ENCODE data around the gene TAF1L.
"Not testable (repeated sequence)": the region's sequence is repeated elsewhere in the genome, so short reads cannot be mapped to it uniquely, and the experiment has no call there.

TAF1L gene

DNA sequence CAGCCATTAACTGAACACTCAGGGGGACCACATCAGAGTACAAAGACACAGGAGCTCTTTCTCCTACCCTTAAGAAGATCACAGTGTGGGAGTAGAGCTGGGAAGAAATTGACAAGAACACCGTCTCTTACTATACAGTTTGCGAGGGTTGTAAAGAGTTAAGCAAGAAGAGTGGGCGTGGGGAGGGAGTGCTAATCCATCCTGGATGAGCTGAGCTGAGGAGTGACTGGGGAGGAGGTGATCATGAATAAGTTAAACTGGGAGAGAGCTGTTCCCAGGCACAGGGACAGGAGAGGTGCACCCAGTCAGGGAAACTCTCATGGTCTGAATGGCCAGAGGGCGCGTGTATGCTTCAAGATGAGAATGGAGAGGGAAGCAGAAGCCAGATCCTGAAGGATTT, 17.2 kb downstream of the TAF1L start:
- H3K9me3 Mint-ChIP-seq = no peaks in the 10 kb centered on the region
- no peaks in the 10 kb centered on the region for H3K4me1 Mint-ChIP-seq (ENCODE audit: low read depth in 2 of 2)
- no peak overlapping the region for H3K27ac Mint-ChIP-seq
- no peak overlapping the region for H3K4me3 Mint-ChIP-seq
- peaks cover 27 to 41% of the 10 kb centered on the region in 2 donors for H3K27me3 Mint-ChIP-seq
- no peak for ATAC-seq (replicated peaks)
- DNase-seq = no peak
- H3K36me3 Mint-ChIP-seq (ENCODE audit: insufficient read depth) = no peaks in the 10 kb centered on the region

DNA sequence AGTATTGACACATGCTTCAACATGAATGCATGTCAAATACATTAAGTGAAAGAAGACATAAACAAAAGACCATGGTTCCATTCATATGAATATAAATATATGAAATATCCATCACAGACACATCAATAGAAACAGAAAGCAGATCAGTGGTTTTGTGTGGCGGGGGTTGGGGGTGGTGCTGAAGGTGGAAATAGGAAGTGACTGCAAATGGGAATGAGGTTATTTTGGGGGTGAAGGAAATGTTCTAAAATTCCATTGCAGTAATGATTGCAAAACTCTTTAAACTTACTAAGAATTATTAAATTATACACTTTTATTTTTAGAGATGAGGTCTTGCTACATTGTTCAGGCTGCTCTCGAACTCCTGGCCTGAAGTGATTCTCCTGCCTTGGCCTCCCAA, 28.7 kb downstream of the TAF1L start:
- H3K4me1 Mint-ChIP-seq (ENCODE audit: low read depth in 2 of 2) = no peaks in the 10 kb centered on the region
- no peaks in the 10 kb centered on the region for H3K9me3 Mint-ChIP-seq
- no peak for DNase-seq
- no peak overlapping the region for H3K4me3 Mint-ChIP-seq
- peaks cover 3 to 9% of the 10 kb centered on the region in 2 donors for H3K27me3 Mint-ChIP-seq
- no peak for ATAC-seq (replicated peaks)
- H3K27ac Mint-ChIP-seq = no peak overlapping the region
- H3K36me3 Mint-ChIP-seq (ENCODE audit: insufficient read depth) = no peaks in the 10 kb centered on the region

DNA sequence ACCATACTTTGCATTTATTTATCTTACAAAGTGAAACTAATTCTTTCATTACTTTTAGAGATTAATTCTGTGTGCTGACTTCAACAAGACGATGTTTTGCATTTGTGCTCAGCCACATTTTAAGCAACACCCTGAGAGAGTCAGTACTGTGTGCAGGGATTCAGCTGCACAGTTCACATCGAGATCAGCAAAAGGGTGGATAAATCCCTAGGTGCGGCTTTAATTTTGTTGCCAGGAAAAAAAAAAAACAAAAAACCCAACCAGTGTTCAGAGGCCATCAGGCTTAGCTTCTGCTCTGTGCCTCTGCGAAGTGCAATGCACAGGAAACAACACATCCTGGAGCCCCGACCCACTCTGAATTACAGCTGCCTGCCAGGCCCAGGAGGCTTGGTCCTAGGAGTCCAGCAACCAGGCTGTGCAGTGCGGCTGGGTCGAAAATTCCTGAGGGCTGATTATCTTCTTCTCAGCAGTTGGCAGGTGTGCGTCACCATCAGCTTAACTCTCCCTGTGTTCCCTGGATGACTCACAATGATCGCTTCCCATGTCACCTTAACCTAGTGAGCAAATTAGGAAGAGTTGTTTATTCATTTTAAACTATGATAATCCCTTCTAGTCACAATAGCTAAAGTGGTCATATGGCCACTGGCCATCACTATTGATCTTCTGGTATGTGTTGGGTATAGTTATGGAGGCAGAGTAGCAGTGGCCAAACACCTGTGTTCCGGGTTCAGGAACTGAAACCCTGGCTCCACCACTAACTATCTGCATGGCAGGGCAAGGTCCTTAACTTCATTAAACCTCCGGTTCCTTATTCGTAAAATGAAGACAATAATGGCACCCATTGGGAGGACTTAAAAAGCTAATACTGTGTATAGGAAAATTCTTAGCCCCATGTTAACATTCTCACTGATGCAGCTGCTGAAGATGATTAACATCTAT, 31.3 kb downstream of the TAF1L start:
- DNase-seq (no peak), ATAC-seq (replicated peaks) (no peak)
- Mint-ChIP-seq H3K4me1 (ENCODE audit: low read depth in 2 of 2) (no peaks in the 10 kb centered on the region), H3K9me3 (no peaks in the 10 kb centered on the region), H3K4me3 (no peak overlapping the region), H3K27ac (no peak overlapping the region), H3K36me3 (ENCODE audit: insufficient read depth) (no peaks in the 10 kb centered on the region), H3K27me3 (peaks cover 17 to 18% of the 10 kb centered on the region in 2 donors)

DNA sequence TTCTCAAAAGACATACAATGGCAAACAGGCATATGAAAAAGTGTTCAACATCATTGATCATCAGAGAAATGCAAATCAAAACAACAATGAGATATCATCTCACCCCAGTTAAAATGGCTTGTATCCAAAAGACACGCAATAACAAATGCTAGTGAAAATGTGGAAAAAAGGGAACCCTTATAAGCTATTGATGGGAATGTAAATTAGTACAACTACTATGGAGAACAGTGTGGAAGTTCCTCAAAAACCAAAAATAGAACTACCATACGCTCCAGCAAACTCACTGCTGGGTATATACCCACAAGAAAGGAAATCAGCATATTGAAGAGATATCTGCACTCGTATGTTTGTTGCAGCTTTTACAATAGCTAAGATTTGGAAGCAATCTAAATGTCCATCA, 36.4 kb downstream of the TAF1L start:
- not testable (repeated sequence) for H3K27ac Mint-ChIP-seq; H3K4me1 Mint-ChIP-seq (ENCODE audit: low read depth in 2 of 2); H3K4me3 Mint-ChIP-seq; H3K36me3 Mint-ChIP-seq (ENCODE audit: insufficient read depth); DNase-seq; ATAC-seq (replicated peaks); H3K9me3 Mint-ChIP-seq
- peaks cover 19 to 31% of the 10 kb centered on the region in 2 donors for H3K27me3 Mint-ChIP-seq

DNA sequence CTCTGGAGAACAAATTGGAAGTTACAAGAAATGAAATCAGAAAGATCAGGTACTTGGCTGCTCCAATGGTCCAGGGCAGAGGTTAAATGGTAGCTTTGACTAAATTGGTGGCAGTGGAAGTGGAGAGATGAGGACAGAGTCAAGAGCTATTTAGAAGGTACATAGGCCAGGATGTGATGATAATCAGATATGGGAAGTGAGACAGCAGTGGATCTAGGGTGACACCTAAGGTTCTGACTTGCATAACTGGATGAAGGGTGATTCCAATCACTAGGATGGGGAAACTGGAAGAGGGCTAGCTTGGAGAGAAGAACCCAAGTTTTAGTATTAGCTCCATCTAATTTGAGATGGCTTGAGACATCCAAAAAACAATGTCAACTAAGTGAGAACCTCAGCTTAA, 38.5 kb downstream of the TAF1L start:
- no peak overlapping the region for H3K4me3 Mint-ChIP-seq
- H3K27ac Mint-ChIP-seq = no peak overlapping the region
- peaks cover 26 to 32% of the 10 kb centered on the region in 2 donors for H3K27me3 Mint-ChIP-seq
- no peaks in the 10 kb centered on the region for H3K36me3 Mint-ChIP-seq (ENCODE audit: insufficient read depth)
- H3K4me1 Mint-ChIP-seq (ENCODE audit: low read depth in 2 of 2) = no peaks in the 10 kb centered on the region
- no peak for DNase-seq
- H3K9me3 Mint-ChIP-seq = no peaks in the 10 kb centered on the region
- ATAC-seq (replicated peaks) = no peak

DNA sequence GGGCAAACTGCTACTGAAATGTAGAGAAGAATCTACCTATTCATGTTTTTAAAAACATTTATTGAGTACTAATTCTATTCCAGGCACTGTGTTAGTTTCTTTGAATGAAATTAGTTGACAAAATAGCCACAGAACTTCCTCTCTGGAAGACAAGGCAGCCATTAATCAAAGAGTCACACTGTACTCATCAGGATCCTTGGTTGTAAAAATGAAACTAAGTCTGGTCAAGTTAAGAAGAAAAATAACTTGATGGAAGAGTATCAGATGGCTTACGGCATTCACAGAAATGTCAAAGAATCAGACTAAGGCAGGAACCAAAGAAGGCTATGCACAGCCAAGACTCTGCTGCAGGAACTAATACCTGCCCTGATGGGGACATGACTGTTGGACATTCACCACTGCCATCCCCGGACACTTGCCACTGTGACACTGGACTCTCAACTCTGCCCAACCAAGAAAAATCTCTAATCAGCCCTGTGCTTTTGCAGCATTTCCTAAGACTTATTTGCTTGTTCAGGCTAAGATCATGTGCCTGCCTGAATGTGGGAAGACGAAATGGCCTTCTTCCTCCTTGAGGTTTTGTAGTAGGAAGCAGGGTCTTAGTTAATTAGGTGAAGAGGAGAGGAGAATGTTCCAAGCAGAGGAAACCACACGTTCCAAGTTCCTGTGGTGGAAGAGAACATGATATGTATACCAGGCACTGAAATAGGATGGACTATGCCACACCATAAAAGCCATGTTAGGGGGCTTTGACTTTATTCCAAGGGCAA, 39.2 kb downstream of the TAF1L start:
- Mint-ChIP-seq H3K36me3 (ENCODE audit: insufficient read depth) (no peaks in the 10 kb centered on the region), H3K27ac (no peak overlapping the region), H3K4me1 (ENCODE audit: low read depth in 2 of 2) (no peaks in the 10 kb centered on the region), H3K4me3 (no peak overlapping the region), H3K9me3 (no peaks in the 10 kb centered on the region), H3K27me3 (peaks cover 27 to 33% of the 10 kb centered on the region in 2 donors)
- DNase-seq (no peak), ATAC-seq (replicated peaks) (no peak)

DNA sequence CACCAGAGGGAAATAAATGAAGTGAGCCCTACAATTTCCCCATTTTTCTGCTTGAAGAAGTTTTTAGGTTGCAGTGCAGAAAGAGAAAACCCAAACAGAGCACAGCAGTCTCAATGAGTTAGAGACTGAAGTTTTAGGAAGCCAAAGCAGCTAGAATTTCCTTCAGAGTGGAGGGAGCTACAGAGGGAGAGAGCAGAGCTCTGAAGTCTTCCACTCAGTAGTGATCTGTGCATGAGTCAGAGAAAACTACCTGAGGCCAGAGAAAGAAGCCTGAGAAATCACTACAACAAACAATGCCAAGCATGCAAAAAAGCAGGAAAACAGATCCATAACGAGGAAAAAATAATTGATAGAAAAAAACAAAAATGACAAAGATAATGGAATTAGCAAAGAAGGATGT, 44.6 kb downstream of the TAF1L start:
- ATAC-seq (replicated peaks) = no peak
- peaks cover 32 to 47% of the 10 kb centered on the region in 2 donors for H3K27me3 Mint-ChIP-seq
- H3K36me3 Mint-ChIP-seq (ENCODE audit: insufficient read depth) = no peaks in the 10 kb centered on the region

DNA sequence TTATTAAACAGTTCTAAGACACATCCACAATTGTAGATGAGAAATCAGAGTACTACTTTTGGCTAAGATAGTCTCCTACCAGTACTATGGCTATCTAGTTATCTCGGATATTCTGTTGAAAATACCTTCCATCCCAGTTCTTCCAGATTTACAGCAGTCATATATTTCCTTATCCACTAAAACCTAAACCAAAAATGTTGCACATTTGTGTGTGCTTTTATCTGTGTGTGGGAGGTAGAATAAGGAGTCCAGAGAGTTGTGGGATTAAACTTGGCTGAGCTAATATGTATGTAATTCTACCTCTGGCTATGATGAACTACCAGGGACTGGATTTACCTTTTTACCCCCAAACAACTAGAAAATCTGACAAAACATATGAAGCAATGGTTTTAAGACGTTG, 45.0 kb downstream of the TAF1L start:
- Mint-ChIP-seq H3K27ac (no peak overlapping the region), H3K4me1 (ENCODE audit: low read depth in 2 of 2) (no peaks in the 10 kb centered on the region), H3K36me3 (ENCODE audit: insufficient read depth) (no peaks in the 10 kb centered on the region), H3K4me3 (no peak overlapping the region), H3K27me3 (peaks cover 32 to 52% of the 10 kb centered on the region in 2 donors), H3K9me3 (no peaks in the 10 kb centered on the region)
- ATAC-seq (replicated peaks) (no peak), DNase-seq (no peak)

More for the DNA sequence above, 44.6 kb downstream of the TAF1L start:
- H3K4me3 Mint-ChIP-seq = no peak overlapping the region
- no peaks in the 10 kb centered on the region for H3K9me3 Mint-ChIP-seq
- no peak overlapping the region for H3K27ac Mint-ChIP-seq
- DNase-seq = no peak
- no peaks in the 10 kb centered on the region for H3K4me1 Mint-ChIP-seq (ENCODE audit: low read depth in 2 of 2)

DNA sequence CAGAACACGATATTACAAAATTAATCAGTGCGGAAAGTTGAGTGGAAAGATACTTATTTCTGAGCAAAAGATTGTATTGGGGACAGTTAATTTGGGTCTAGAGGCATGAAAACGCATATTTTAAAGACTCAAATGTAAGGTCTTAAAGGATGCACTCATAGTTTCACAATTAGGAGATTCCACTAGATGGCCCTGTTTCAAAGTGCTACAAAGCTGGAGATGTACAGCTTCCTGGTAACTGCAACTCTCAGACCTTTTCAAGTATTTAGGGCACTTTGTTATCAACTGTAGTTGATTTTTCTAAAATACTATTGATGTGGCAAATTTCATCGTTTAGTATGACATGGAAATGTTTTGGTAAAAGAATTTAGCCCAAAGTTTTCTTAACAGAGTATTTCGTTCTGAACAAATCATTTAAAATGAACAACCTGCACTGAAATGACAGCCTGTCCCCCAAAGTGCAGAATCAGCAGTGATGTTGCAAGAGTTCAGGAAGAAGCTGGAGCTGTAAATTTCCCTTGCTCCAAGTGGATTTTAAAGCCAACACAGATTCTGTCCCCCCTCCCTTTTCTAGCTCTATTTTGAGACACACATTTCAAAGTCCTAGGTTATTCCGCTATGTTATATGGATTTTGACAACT, 46.3 kb downstream of the TAF1L start:
- no peak for DNase-seq
- H3K4me3 Mint-ChIP-seq = no peak overlapping the region
- no peak overlapping the region for H3K27ac Mint-ChIP-seq
- H3K27me3 Mint-ChIP-seq = peaks cover 38 to 64% of the 10 kb centered on the region in 2 donors
- H3K9me3 Mint-ChIP-seq = no peaks in the 10 kb centered on the region
- ATAC-seq (replicated peaks) = peak; percentile 62
- H3K36me3 Mint-ChIP-seq (ENCODE audit: insufficient read depth) = no peaks in the 10 kb centered on the region
- H3K4me1 Mint-ChIP-seq (ENCODE audit: low read depth in 2 of 2) = no peaks in the 10 kb centered on the region

DNA sequence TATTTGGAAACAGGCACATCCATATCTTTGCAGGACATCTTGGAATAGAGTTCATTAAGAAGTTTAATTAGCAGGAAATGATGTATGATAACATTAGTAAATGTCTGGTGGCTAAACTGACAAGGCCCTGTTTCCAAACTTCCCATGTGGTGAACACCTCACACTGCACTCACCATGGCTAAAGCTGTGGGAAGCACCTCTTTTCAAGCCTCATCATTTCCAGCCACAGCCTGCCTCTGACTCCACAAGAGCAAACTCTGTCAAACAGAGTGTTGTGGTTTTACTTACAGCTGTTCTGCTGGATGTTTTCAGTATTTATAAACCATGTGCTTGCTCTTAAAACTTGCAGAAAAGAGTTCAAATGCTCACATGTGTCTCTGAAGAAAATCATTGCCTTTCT, 47.6 kb downstream of the TAF1L start:
- DNase-seq (no peak), ATAC-seq (replicated peaks) (peak; percentile 27)
- peaks cover 38 to 64% of the 10 kb centered on the region in 2 donors for H3K27me3 Mint-ChIP-seq

DNA sequence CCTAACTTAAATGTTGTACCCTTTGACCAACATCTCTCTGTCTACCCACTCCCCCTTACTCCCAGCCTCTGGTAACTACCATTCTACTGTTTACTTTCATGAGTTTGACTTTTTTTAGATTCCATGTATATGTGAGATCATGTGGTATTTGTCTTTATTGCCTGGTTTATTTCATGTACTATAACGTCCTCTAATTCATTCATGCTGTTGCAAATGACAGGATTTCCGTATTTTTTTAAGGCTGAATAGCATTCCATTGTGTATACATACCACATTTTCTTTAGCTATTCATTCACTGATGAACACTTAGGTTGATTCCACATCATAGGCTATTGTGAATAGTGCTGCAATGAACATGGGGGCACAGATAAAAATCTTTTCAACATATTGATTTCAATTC, 50.7 kb downstream of the TAF1L start:
- Mint-ChIP-seq H3K36me3 (ENCODE audit: insufficient read depth) (peaks cover 2% of the 10 kb centered on the region), H3K9me3 (no peaks in the 10 kb centered on the region), H3K27me3 (peaks cover 21 to 60% of the 10 kb centered on the region in 2 donors), H3K4me1 (ENCODE audit: low read depth in 2 of 2) (no peaks in the 10 kb centered on the region), H3K4me3 (no peak overlapping the region), H3K27ac (no peak overlapping the region)
- no peak for ATAC-seq (replicated peaks)
- no peak for DNase-seq

More for the DNA sequence above, 47.6 kb downstream of the TAF1L start:
- H3K4me3 Mint-ChIP-seq = no peak overlapping the region
- H3K4me1 Mint-ChIP-seq (ENCODE audit: low read depth in 2 of 2) = no peaks in the 10 kb centered on the region
- no peaks in the 10 kb centered on the region for H3K36me3 Mint-ChIP-seq (ENCODE audit: insufficient read depth)
- H3K9me3 Mint-ChIP-seq = no peaks in the 10 kb centered on the region
- H3K27ac Mint-ChIP-seq = no peak overlapping the region

DNA sequence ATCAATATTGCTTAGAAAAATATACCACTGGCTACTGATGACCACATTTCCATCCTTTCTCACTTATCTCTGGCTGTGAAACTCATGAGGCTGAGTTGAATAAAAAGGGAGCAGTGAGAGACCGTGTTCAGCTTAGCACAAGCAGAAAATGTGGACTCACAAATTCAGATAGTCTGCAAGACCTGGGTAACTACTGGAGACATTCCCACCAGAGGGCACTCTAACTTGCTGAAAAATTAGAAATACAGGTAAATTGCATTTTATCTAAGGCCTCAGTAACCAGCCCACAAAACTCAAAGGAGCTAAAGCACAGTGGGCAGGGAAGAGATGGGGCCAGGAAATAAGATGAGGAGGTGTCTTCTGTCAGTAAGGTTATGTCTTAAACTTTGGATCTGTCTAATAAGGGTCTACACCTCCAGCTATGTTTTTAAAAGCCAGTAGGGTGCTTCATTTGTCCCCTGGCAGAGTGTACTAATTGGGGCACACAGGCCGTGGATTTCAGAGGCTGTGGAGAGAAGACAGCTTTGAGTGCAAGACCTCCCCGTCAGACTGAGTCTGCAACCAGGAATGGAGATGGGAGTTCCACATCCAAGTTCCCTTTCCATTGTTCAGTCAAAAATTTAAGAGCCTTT, 53.8 kb downstream of the TAF1L start:
- Mint-ChIP-seq H3K9me3 (no peaks in the 10 kb centered on the region), H3K27me3 (peaks cover 28 to 48% of the 10 kb centered on the region in 2 donors), H3K4me1 (ENCODE audit: low read depth in 2 of 2) (no peaks in the 10 kb centered on the region), H3K4me3 (no peak overlapping the region), H3K36me3 (ENCODE audit: insufficient read depth) (peaks cover 3% of the 10 kb centered on the region), H3K27ac (no peak overlapping the region)
- ATAC-seq (replicated peaks) (peak; percentile 63), DNase-seq (peak; percentile 12 to 26 (median 15))

DNA sequence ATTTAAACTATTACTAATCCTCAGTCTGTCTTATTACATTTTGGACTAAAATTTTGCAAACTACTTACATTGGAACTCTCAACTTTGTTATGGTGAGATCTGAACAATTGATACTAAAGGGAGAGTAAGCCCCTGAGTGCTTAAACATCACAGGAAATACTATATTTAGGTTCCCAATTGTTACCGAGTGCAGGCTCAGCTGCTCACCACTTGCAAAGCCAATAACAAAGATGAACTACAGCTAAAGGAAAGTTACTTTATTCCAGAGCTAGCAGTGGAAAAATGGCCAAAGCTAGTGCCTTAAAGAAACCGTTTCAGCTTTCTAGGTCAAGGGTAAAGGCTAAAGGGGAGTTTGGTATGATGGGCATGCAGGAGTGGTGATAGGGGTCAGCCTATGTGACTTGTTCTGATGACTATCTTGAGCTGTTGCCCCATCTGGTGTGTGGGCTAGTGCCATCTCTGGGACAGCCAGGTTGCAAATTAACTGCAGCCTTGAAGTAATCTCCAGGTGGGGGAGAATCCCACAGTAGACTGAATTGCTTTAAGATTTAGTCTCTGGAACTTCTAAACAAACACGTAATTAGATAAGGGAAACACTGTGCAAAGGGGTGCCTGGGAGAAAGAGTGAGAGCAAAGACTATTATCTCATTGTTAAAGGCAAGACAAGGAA, 54.7 kb downstream of the TAF1L start:
- DNase-seq (no peak), ATAC-seq (replicated peaks) (no peak)
- no peak overlapping the region for H3K27ac Mint-ChIP-seq
- peaks cover 3% of the 10 kb centered on the region for H3K36me3 Mint-ChIP-seq (ENCODE audit: insufficient read depth)
- H3K27me3 Mint-ChIP-seq = peaks cover 28 to 40% of the 10 kb centered on the region in 2 donors
- H3K4me3 Mint-ChIP-seq = no peak overlapping the region
- no peaks in the 10 kb centered on the region for H3K9me3 Mint-ChIP-seq
- no peaks in the 10 kb centered on the region for H3K4me1 Mint-ChIP-seq (ENCODE audit: low read depth in 2 of 2)
